A172 (cell line): Measurements from ENCODE around the gene APOL1. TPM values are rescaled to one million over a fixed set of nuclear protein-coding genes. Genes with fewer than 3 reads are reported as not detected.
A peak's percentile ranks its signal among the peaks of the same experiment; 100 is the strongest.

Experiments used
- DNase-seq: peaks from one replicate; pipeline ENCODE4 v3.0.0-alpha.2; 2015; ENCODE audit warnings: low spot score
- total RNA-seq: library from RNA; depleted of rRNA; stranded (reverse); fragments of >200 nt; shearing (Covaris generic); gene quantifications from 2 replicates; pipeline ENCODE4 v1.2.3, GENCODE V29; 2014; rRNA removed

Gene APOL1
- total RNA-seq, 1 experiment from 2014 or later, result 10.7 TPM

DNA sequence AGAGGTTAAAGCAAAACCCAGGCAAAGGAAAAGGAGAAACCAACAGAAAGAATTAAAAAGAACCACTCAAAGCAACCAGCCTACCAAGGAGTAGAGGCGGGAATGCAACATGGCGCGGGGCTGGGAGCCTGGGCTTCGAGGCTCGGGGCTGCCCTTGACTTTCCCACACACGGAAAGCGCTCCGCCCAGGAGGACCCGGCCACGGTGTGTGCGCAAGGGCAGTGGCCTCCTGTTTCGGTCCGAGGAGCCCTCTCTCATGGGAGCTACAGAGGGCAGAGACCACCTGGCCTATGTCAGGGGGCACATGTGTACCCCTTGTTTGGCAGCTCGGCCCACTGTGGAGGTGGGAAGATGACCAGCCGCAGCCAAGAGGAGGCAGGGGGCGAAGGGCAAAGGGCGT is 55.9 kb downstream of the APOL1 start:
- no peak for DNase-seq

DNA sequence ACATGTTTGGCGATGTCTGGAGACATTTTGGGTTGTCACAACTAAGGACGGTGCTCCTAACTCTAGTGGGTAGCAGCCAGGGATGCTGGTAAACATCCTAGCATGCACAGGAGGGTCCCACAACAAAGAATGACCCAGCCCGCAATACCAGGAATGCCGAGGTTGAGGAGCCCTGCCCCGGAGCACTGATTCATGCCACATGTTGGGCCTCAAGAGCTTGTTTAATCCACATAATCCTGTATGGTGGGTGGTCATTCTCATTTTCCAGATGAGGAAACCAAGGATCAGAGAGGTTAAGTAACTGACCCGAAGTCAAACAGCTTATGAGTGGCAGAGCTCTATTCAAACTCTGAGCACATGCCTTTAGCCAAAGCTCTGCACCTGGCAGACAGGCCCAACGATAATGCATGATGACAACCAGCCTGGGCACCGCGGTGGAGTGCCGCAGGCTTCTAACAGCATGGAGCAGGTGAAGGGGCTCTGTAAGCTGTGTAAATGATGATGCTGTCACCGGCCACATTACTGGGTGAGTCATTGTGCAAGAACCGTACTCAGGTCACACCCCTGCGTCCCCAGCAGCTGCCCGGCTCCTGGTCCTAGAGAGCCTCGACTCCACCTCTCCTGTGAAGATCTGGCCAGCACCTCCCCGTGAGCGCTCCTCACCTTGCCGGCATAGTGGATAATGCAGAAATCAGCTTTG is 58.6 kb downstream of the APOL1 start:
- peak; percentile 67 for DNase-seq

DNA sequence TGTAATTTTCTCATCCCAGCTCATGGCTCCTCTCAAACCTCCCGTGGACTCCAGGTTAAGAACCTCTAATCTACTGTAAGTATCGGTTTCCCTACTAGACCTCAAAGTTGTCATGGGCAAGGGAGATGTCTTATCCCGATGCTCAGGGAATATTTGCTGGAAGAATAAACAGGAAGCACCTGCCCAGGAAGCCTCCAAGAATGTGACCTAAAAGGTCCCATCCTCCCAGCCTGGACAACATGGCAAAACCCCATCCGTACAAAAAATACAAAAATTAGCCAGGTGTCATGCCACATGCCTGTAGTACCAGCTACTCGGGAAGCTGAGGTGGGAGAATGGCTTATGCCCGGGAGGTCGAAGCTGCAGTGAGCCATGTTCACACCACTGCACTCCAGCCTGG is 62.4 kb downstream of the APOL1 start:
- DNase-seq, result no peak

DNA sequence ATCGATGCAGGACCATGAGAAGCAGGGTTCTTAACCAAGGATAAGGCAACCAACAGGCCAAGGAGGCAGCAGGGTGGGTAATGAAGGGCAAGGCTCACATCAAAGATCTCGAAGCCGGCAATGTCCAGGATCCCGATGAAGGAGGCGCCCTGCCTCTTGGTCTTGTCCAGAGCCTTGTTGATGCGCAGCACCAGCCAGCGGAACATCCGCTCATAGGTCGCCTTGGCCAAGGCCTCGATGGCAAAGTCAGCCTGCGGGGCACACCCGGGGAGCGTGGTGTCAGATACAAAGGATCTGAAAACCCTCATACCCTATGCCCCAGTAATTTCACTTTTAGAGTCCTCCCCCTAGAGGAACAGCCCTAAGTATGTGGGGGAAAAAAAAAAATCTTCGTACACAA is 63.5 kb downstream of the APOL1 start:
- no peak for DNase-seq

Other genes with a start within 250 kb of the APOL1 start
- 41.7 and 47.5 TPM in 2 replicates for gene RBFOX2, start 224.3 kb upstream of the APOL1 start, total RNA-seq
- 3.1 and 3.9 TPM in 2 replicates for gene APOL3, start 92.4 kb upstream of the APOL1 start, total RNA-seq
- gene APOL4, start 51.3 kb upstream of the APOL1 start, total RNA-seq, result 0.74 TPM in 1 of 2 replicates, not detected in the other
- 43.7 and 46.9 TPM in 2 replicates for gene APOL2, start 13.6 kb upstream of the APOL1 start, total RNA-seq
- gene MYH9, start 134.8 kb downstream of the APOL1 start, total RNA-seq, result 180 and 245 TPM in 2 replicates
- gene TXN2, start 228.5 kb downstream of the APOL1 start, total RNA-seq, result 9.9 and 24.2 TPM in 2 replicates